NCI-H1092 treated with DMSO at 0.1 percent for 48 hours (cell line): Measurements from ENCODE around the gene RPS3A.
"Not testable (repeated sequence)": the region's sequence is repeated elsewhere in the genome, so short reads cannot be mapped to it uniquely, and the experiment has no call there.

Experiments
- DNase-seq: peaks from one replicate; lab custom pipeline; 2025; lab: John Stamatoyannopoulos, UW

The RPS3A gene

GRCh38 chr4:151099229-151099975 lies at the start of gene RPS3A:
Gene RPS3A, plus strand, starts transcription at chr4:151099628. Its CDS starts 25 bp downstream, at chr4:151099653.
- DNase-seq, result peak; percentile 97

- no peak for DNase-seq
These were observed 46.6 kb upstream of the RPS3A start for GRCh38 chr4:151052785-151053184.

GRCh38 chr4:151055539-151055938 lies 43.9 kb upstream of the RPS3A start:
- no peak for DNase-seq

GRCh38 chr4:151063143-151063542 lies 36.3 kb upstream of the RPS3A start:
- not testable (repeated sequence) for DNase-seq

GRCh38 chr4:151067316-151067970 lies 32.0 kb upstream of the RPS3A start:
- no peak for DNase-seq

- DNase-seq, result no peak
These were observed 25.0 kb upstream of the RPS3A start for GRCh38 chr4:151074416-151074916.

- DNase-seq, result not testable (repeated sequence)
These were observed 21.4 kb upstream of the RPS3A start for GRCh38 chr4:151077978-151078377.

GRCh38 chr4:151087467-151087866 lies 12.0 kb upstream of the RPS3A start:
- DNase-seq, result no peak

GRCh38 chr4:151091047-151091446 lies 8.4 kb upstream of the RPS3A start:
- no peak for DNase-seq

- no peak for DNase-seq
These were observed 6.9 kb upstream of the RPS3A start for GRCh38 chr4:151092488-151092887.

GRCh38 chr4:151093203-151093602 lies 6.2 kb upstream of the RPS3A start:
- DNase-seq, result no peak

GRCh38 chr4:151094290-151094751 lies 5.1 kb upstream of the RPS3A start:
- no peak for DNase-seq

GRCh38 chr4:151095142-151095541 lies 4.3 kb upstream of the RPS3A start:
- DNase-seq, result no peak

- DNase-seq, result no peak
These were observed 1.7 kb upstream of the RPS3A start for GRCh38 chr4:151097759-151098158.

GRCh38 chr4:151098979-151099228 lies 524 bp upstream of the RPS3A start:
- DNase-seq, result no peak

GRCh38 chr4:151099976-151100417 lies 569 bp downstream of the RPS3A start:
- DNase-seq, result peak; percentile 42

- DNase-seq, result no peak
These were observed 1.1 kb downstream of the RPS3A start for GRCh38 chr4:151100531-151100930.

GRCh38 chr4:151103758-151104157 lies 4.3 kb downstream of the RPS3A start:
- no peak for DNase-seq

- DNase-seq, result no peak
These were observed 5.2 kb downstream of the RPS3A start for GRCh38 chr4:151104621-151105020.

GRCh38 chr4:151105454-151106032 lies 6.1 kb downstream of the RPS3A start:
- DNase-seq, result no peak

GRCh38 chr4:151107063-151107462 lies 7.6 kb downstream of the RPS3A start:
- no peak for DNase-seq

- DNase-seq, result no peak
These were observed 10.8 kb downstream of the RPS3A start for GRCh38 chr4:151110236-151110635.

GRCh38 chr4:151114338-151114737 lies 14.9 kb downstream of the RPS3A start:
- DNase-seq, result no peak
